Measurements from ENCODE around the gene HOXA3.

Gene HOXA3

DNA sequence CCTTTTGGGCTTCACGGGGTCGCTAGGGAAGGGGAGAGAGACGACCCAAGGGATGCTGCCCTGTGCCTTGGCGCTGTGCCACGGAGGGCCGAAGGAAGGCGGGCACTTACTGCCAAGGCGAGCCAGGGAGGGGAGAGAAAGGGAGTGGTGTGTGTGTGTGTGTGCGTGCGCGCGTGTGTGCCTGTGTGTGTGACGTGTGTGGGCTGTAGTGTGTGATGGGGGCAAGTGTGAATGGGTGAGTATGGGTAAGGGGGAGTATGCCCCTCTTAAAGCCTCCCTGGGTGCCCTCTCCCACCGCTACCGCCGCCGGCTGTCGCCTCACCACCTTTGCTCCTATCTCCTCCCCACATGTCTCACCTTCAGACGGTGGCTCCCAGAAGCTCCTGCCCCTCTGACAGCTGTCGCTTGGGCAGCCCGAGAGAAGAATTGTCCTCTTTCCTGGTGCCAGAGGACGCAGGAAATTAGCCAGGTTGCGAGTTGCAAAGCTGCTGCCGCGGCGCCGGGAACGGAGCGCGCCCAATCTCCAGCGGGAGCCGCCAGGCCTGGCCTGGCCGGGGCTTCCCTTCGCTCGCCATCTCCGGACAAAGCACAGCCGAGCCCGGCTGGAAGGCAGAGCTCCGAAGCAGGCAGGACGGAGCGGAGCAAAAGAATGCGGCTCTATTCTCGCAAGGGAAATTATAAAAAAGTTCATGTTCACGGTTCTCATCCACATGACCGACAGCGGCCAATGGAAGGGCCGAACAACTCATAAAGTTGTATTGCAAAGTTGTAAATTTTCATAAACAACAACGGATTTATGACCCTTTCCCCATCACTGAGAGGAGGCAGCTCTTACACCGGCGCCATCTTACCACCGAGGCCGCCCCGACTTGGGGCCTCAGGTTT, at the start of gene HOXA3:
HOXA3 (minus strand) TSS at position 653 of the 885 bp plus-strand sequence. CDS start 41,943 bp downstream, outside the sequence.
- no peak for TF ChIP-seq MYC (IDR thresholded peaks at IDR 0.05; ENCODE audit: low read depth, low read length)
- TF ChIP-seq, protein P1, sequence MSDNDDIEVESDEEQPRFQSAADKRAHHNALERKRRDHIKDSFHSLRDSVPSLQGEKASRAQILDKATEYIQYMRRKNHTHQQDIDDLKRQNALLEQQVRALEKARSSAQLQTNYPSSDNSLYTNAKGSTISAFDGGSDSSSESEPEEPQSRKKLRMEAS (IDR thresholded peaks at IDR 0.05; ENCODE audit: low read depth, low read length): no peak
- no peak for TF ChIP-seq POLR2A (IDR thresholded peaks at IDR 0.05; ENCODE audit: extremely low read depth, insufficient read length)
- no peak for TF ChIP-seq CTCF (IDR thresholded peaks at IDR 0.05; ENCODE audit: low read depth, low read length)
- peak within 1 kb of the TSS; percentile 68 for H3K4me3 ChIP-seq (ENCODE audit: low read depth, low read length)
- peak; percentile 23 for DNase-seq (ENCODE audit: low read depth)

DNA sequence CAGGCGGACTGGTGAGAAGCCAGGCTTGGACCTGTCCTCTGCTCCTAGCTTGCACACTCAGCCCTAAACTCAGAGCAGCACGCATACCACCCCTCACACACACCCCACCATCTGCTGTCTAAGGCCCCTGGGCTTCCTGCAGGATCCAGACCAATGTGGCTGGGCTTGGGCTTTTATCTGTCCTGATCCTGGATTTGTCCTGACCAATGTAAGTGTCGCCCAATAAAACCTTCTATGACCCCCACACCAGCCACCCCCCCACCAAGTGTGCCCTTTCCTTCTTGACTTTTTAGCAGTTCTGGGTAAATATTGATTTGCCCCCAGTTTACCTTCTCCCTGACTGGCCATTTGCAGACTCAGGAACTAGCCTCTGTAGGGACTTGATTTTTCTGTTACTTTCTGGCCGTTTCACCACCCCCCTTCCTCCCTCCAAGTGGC, 49.2 kb upstream of the HOXA3 start:
- TF ChIP-seq, protein P1 (IDR thresholded peaks at IDR 0.05; ENCODE audit: low read depth, low read length): no peak; the same call in none of the 2 replicates
- TF ChIP-seq POLR2A (IDR thresholded peaks at IDR 0.05; ENCODE audit: extremely low read depth, insufficient read length) (no peak), MYC (IDR thresholded peaks at IDR 0.05; ENCODE audit: low read depth, low read length) (no peak), CTCF (IDR thresholded peaks at IDR 0.05; ENCODE audit: low read depth, low read length) (no peak)
- peak; percentile 87 for DNase-seq (ENCODE audit: low read depth)

DNA sequence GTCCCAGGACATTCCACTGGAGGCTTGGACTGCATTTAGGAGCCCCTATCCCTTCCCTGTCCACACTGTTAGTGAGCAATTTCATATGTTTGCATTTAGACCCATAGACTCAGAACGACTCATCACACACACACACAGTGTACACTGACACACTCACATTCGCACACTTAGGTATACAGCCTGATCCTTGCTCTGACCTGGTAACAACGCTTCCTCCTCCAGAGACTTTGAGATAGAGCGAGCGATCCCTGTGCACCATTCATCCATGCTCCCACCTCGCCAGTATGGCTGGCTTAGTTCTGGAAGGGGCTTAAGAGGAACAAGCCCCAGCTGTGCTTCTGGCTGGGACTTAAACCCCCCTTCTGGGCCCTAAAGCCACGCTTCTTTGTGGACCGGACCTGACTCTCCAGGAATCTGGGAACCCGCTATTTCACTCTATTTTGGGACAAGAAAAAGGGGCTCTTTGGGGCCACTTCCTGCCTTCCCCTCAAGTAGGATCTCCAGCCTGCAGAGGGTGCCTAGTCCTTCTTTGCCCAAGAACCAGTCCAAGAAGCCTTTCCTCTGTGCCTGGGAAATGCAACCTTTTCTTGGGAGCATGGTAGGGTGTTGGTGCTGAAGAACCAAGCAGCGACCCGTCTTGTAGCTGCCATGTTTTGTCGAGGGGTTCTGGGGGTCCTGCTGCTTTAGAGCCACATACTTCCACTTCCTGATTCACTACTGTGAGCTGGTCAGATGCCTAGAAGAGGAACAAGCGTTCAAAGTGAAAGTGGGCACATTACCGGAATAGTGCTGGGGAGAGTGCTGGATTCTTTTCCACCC, 48.6 kb upstream of the HOXA3 start:
- H3K4me3 ChIP-seq (ENCODE audit: low read depth, low read length): peak overlapping the region; percentile 88
- DNase-seq (ENCODE audit: low read depth): peak; percentile 93
- TF ChIP-seq POLR2A (IDR thresholded peaks at IDR 0.05; ENCODE audit: extremely low read depth, insufficient read length): peak; percentile 88
- TF ChIP-seq, protein P1 (IDR thresholded peaks at IDR 0.05; ENCODE audit: low read depth, low read length): peak; percentile 67; the same call in 1 of the 2 replicates
- peak; percentile 89 for TF ChIP-seq MYC (IDR thresholded peaks at IDR 0.05; ENCODE audit: low read depth, low read length)
- TF ChIP-seq CTCF (IDR thresholded peaks at IDR 0.05; ENCODE audit: low read depth, low read length): no peak

More for the DNA sequence above, 49.2 kb upstream of the HOXA3 start:
- peak overlapping the region; percentile 88 for H3K4me3 ChIP-seq (ENCODE audit: low read depth, low read length)

- peak within 1 kb of the TSS; percentile 88 for H3K4me3 ChIP-seq (ENCODE audit: low read depth, low read length)
- TF ChIP-seq, protein P1 (IDR thresholded peaks at IDR 0.05; ENCODE audit: low read depth, low read length): peak; percentile 64
- no peak; the same call in 1 of the 2 replicates for TF ChIP-seq MYC (IDR thresholded peaks at IDR 0.05; ENCODE audit: low read depth, low read length)
- peak; percentile 67 for TF ChIP-seq POLR2A (IDR thresholded peaks at IDR 0.05; ENCODE audit: extremely low read depth, insufficient read length)
- DNase-seq (ENCODE audit: low read depth): peak; percentile 97
These were observed 47.7 kb upstream of the HOXA3 start, which contains the start of gene HOXA13 for GRCh38 chr7:27199849-27200760. HOXA13 (minus strand) TSS chr7:27200091; CDS start chr7:27200077, 14 bp downstream.

- H3K4me3 ChIP-seq (ENCODE audit: low read depth, low read length): peak overlapping the region; percentile 82
- DNase-seq (ENCODE audit: low read depth): peak; percentile 80
- TF ChIP-seq POLR2A (IDR thresholded peaks at IDR 0.05; ENCODE audit: extremely low read depth, insufficient read length) (no peak), CTCF (IDR thresholded peaks at IDR 0.05; ENCODE audit: low read depth, low read length) (no peak), MYC (IDR thresholded peaks at IDR 0.05; ENCODE audit: low read depth, low read length) (no peak)
- TF ChIP-seq, protein P1 (IDR thresholded peaks at IDR 0.05; ENCODE audit: low read depth, low read length): no peak
These were observed 46.8 kb upstream of the HOXA3 start for GRCh38 chr7:27198871-27199801.

All from NB4 (cell line).